CD4-positive, alpha-beta T cell treated with Interleukin-6 at 100 ng/mL for 8 hours (primary cell): ENCODE results near the gene AURKB.
"Not testable (repeated sequence)": the region's sequence is repeated elsewhere in the genome, so short reads cannot be mapped to it uniquely, and the experiment has no call there.

ENCODE experiments used
- DNase-seq: peaks from one replicate; pipeline ENCODE4 v3.0.0-alpha.2; 2020; ENCODE audit warnings: mixed read lengths, low spot score

Gene AURKB

DNA sequence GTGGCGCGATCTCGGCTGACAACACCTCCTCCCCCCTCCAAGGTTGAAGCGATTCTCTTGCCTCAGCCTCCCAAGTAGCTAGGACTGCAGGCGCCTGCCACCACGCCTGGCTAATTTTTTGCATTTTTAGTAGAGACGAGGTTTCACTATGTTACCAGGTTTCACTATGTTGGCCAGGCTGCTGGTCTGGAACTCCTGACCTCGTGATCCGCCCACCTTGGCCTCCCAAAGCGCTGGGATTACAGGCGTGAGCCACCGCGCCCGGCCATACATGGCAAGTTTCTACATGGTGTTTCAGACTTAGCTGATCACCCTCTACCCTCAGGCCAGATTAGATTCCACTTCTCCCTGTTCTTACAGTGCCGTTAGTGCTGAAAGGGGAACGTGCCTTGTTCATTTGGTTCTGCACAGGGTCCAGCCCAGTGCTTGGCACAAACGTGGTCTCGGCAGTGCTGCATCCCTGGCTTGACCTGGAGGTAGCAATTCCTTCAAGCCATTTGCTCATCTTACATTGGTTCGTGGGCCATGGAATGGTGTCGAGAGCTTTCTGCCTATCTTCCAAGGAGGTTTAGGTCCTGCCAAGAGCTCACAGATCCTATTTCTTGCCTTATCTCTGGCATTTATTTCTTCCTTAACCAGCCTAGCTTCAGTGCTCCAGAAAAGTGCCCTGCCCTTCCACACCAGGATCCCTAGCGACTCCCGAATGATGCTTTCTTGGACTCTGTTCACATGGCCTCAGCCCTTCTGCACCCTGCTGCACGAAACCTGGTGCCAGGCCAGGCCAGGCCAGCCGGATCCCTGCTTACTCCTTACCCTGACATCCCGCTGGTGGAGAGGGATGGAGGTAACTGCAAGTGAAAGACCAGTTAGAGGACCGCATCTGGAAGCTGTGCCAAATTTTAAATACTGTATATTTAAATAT is 14.8 kb upstream of the AURKB start:
- no peak for DNase-seq

GRCh38 chr17:8223356-8224126 is 13.2 kb upstream of the AURKB start:
- peak; percentile 42 for DNase-seq

GRCh38 chr17:8222630-8223355 is 12.4 kb upstream of the AURKB start:
- DNase-seq: peak; percentile 86

DNA sequence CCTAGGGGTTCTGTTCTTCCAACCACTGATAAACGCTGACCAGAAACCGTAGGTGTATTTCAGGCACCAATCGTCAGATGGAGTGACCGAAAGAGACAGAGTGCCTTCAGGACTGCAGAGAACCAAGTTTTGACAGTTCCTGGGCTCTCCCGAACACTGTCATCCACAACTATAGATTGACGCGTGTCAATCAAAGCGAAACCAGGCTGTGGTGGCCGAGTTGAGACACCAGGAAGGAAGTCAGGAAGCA is 11.9 kb upstream of the AURKB start:
- peak; percentile 71 for DNase-seq

DNA sequence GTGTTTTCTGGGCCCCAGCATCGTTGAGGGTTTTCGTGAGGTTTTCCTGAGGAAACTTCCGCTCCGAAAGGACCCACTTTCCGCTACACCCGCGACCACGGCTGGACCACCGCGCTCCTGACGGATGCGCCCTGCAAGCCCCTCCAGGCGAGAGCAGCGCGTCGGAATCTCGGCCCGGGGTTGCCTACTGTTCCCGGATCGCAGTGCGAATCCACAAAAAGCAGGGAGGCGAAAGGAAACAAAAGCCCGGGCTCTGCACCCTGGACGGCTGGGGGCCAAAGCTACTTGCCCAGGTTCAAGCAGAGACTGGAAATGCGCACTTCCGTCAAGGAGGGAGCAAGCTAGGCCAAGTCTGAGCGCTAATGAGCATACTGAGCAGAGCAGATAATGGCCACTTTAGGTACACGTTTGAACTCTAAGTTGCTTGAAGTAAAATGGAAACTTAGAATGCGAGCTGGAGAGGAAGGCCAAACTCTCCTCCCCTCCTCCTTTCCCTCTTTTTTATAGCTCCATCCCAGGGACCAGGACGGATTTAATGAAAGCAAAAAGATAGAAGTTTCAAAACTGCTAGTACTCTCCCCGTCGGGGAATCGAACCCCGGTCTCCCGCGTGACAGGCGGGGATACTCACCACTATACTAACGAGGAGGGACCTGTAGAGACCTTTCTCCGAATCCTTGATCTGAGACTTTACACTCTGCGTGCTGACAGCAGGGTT is 11.4 kb upstream of the AURKB start:
- DNase-seq: peak; percentile 88

- DNase-seq: peak; percentile 78
Measured at GRCh38 chr17:8220783-8221662, 10.6 kb upstream of the AURKB start.

GRCh38 chr17:8214000-8214399 is 3.6 kb upstream of the AURKB start:
- not testable (repeated sequence) for DNase-seq

DNA sequence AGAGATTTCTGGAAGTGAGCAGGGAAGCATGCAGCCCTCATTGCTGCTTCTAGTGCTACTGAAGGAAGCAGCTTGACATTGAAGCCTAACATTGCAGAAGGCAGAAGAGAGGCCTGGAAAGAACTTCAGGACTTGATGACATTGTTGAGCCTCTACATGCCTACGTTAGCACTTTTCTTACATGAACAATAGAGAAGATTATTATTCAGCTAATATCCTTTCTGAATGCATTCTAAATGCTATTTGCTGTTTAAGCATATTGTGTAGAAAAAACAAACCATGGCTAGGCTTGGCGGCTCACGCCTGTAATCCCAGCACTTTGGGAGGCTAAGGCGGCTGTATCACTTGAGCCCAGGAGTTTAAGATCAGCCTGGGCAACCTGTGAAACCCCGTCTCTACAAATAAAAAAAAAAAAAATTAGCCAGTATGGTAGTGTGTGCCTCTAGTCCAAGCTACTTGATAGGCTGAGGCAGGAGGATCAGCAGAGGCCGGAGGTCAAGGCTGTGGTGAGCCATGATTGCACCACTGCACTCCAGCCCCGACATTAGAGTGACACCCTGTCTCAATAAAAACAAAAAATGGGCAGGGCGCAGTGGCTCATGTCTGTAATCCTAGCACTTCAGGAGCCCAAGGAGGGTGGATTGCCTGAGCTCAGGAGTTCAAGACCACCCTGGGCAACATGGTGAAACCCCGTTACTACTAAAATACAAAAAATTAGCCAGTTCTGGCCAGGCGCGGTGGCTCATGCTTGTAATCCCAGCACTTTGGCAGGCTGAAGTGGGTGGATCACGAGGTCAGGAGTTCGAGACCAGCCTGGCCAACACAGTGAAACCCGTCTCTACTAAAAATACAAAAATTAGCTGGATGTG is 2.2 kb upstream of the AURKB start:
- DNase-seq: no peak

GRCh38 chr17:8210761-8211458 is 535 bp upstream of the AURKB start:
- DNase-seq: no peak

- DNase-seq: no peak
Measured at GRCh38 chr17:8206536-8206935, 3.8 kb downstream of the AURKB start.

GRCh38 chr17:8204761-8205555 is 5.4 kb downstream of the AURKB start:
- no peak for DNase-seq

DNA sequence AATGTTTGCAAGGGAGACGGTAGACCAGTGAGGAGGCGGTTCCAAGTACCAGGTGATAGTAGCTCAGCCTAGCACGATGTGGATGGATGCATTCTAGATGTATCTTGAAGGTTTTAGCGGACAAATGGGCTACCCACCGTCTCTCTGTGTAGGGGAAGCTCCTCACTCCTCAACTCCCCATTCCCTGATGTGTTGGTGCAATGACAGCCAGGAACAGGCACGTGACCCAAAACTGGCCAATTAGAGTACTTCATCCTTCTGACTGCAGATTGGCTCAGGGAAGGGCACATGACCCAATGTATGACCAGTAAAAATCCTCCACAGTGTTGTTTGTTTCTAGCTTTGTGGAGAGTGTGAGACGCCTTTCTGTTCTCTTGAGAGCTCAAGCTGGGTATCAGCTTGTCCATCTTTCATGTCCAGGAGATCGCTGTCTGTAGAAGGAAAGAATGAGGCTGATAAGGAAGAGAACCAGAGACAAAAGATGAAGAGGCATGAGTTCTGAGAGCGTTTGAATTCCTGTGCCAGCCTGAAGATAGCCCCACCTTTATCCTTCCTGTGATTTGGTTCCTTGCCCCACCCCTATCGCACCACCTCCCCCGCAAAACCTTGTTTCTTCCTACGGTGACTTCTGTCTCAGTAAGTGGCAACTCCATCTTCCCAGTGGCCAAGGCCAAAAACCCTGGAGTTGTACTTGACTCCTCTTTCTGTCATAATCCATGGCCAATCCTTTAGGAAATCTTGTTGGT is 18.1 kb downstream of the AURKB start:
- DNase-seq: peak; percentile 73

DNA sequence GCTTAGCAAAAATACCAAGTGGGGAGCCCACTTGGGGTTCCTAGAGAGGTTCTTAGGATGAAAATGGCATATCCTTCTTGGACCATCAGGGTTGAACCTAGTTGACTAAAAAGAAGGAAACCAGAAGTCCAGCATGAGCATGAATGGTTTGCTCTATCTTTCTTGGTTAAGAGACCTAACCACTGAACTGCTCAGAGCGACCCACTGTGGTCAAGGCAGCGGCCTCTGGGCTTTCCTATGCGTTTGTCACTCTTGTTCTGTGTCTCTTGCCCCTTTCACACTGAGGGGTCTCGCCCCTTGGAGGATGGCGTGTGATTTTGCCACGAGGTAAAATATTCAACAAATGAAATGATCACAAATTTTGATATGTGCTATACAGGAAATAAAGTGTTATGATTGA is 19.9 kb downstream of the AURKB start:
- DNase-seq: no peak

DNA sequence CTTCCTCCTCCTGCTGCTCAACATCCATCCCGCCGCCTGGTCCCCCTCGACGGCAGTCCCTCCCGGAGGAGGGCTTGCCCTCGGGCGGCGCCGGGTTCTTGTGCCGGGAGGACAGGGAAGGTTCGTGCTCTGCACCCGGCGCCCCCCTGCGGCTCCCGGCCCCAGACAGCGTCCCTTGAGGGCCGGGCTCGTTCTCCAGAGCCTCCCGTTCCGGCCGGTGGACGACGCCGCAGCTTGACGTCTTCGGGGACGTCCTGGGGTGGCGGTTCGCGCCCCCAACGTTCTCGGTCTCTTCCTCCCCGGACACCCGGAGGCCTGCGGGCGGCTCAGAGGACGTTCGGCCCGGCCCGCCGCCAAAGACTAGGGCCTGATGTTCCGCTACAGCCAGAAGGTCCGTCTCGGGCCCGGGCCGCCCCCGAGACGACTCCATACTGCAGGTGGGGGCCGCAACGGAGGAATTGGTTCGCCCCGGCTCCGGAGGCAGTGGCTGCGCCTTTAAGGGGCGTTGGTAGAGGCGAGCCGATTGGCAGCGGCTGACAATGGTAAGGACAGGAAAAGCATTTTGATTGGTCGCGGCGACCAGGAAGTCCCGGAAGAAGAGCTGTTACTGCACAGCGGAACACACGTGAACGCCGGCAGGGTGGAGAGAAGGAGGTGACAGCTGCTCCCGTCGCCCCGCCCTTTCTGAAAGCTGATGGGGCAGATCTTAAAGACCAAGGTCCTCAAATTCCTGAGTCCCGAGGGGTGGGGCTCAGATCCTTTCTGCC is 20.5 kb downstream of the AURKB start, which contains the start of gene BORCS6:
Gene BORCS6, minus strand, starts transcription at position 470 of the 767 bp plus-strand sequence. Its CDS starts 40 bp downstream, at position 430.
- peak; percentile 97 for DNase-seq

- DNase-seq: peak; percentile 21
Measured at GRCh38 chr17:8189041-8189710, 21.2 kb downstream of the AURKB start.

GRCh38 chr17:8188263-8188839 is 22.0 kb downstream of the AURKB start:
- no peak for DNase-seq
